Neural progenitor cell (in vitro differentiated cells): Measurements from ENCODE around the gene FAM89B. TPM values are rescaled to one million over a fixed set of nuclear protein-coding genes. Genes with fewer than 3 reads are reported as not detected.

Source experiments
- DNase-seq: peaks from one replicate; pipeline ENCODE4 v3.0.0-alpha.2; 2016; ENCODE audit warnings: low spot score
- H2AFZ ChIP-seq: fragments of 200-600 bp; sonication (generic); replicated peaks from 2 replicates; pipeline ENCODE4 v1.6.1; 2016; ENCODE audit warnings: antibody characterized with exemption
- H3F3A ChIP-seq: fragments of 200-600 bp; sonication (generic); 2 replicates; pipeline ENCODE4 v1.6.1; 2016; ENCODE audit warnings: antibody characterized with exemption, low read depth
- H3K27ac ChIP-seq: fragments of 200-600 bp; sonication (generic); 2 replicates; pipeline ENCODE4 v1.5.1; 2016; ENCODE audit warnings: mild to moderate bottlenecking
- H3K27me3 ChIP-seq: fragments of 200-600 bp; sonication (generic); 2 replicates; pipeline ENCODE4 v1.6.1; 2016; ENCODE audit warnings: mild to moderate bottlenecking, moderate library complexity
- H3K36me3 ChIP-seq: fragments of 200-600 bp; sonication (generic); 2 replicates; pipeline ENCODE4 v1.5.1; 2016
- H3K4me1 ChIP-seq: fragments of 200-600 bp; sonication (generic); 2 replicates; pipeline ENCODE4 v1.6.1; 2016; ENCODE audit warnings: mixed run types
- H3K4me2 ChIP-seq: fragments of 200-600 bp; sonication (generic); 2 replicates; pipeline ENCODE4 v1.6.1; 2016
- H3K4me3 ChIP-seq: fragments of 200-600 bp; sonication (generic); 2 replicates; pipeline ENCODE4 v1.5.1; 2016
- H3K79me2 ChIP-seq: fragments of 200-600 bp; sonication (generic); 2 replicates; pipeline ENCODE4 v1.6.1; 2016; ENCODE audit warnings: low read depth
- H3K9ac ChIP-seq: fragments of 200-600 bp; sonication (generic); 2 replicates; pipeline ENCODE4 v1.6.1; 2016
- H3K9me3 ChIP-seq: fragments of 200-600 bp; sonication (generic); 2 replicates; pipeline ENCODE4 v1.5.1; 2016; ENCODE audit warnings: low read depth
- H4K20me1 ChIP-seq: fragments of 200-600 bp; sonication (generic); 2 replicates; pipeline ENCODE4 v1.6.1; 2016; ENCODE audit warnings: low read depth
- H3K27ac Mint-ChIP-seq: 3 replicates; pipeline ENCODE4 v1.8.0; 2021; ENCODE audit warnings: mixed read lengths
- H3K27me3 Mint-ChIP-seq: 2 replicates; pipeline ENCODE4 v1.8.0; 2022; ENCODE audit warnings: low read depth, mild to moderate bottlenecking, inconsistent platforms, moderate library complexity, mixed read lengths; ENCODE audit not compliant: insufficient read depth
- H3K36me3 Mint-ChIP-seq: 3 replicates; pipeline ENCODE4 v1.8.0; 2021; ENCODE audit warnings: mixed read lengths
- H3K4me1 Mint-ChIP-seq: 3 replicates; pipeline ENCODE4 v1.8.0; 2021; ENCODE audit warnings: mixed read lengths
- H3K4me3 Mint-ChIP-seq: 3 replicates; pipeline ENCODE4 v1.8.0; 2021; ENCODE audit warnings: mild to moderate bottlenecking, moderate library complexity, mixed read lengths
- H3K9me3 Mint-ChIP-seq: 3 replicates; pipeline ENCODE4 v1.8.0; 2020; ENCODE audit warnings: mixed read lengths
- EZH2 ChIP-seq: fragments of 200-600 bp; sonication (generic); IDR thresholded peaks from 2 replicates; pipeline ENCODE4 v1.6.1; 2017; ENCODE audit warnings: antibody characterized with exemption, mild to moderate bottlenecking, moderate library complexity
- EZH2phosphoT487 ChIP-seq: fragments of 200-600 bp; sonication (generic); IDR thresholded peaks from 2 replicates; pipeline ENCODE4 v1.6.1; 2017; ENCODE audit warnings: antibody characterized with exemption
- total RNA-seq: library from RNA; depleted of rRNA; stranded (reverse); fragments of >200 nt; gene quantifications from 2 replicates; pipeline ENCODE4 v1.2.3, GENCODE V29; 2015; ENCODE audit warnings: low replicate concordance
- TF ChIP-seq, protein P1 (sequence below): fragments of 200-600 bp; sonication (generic); IDR thresholded peaks from 2 replicates; pipeline ENCODE4 v1.5.1; 2017; ENCODE audit warnings: antibody characterized with exemption, mild to moderate bottlenecking

Gene FAM89B
- total RNA-seq, 1 donor from 2014 or later, result 11.7 TPM

DNA sequence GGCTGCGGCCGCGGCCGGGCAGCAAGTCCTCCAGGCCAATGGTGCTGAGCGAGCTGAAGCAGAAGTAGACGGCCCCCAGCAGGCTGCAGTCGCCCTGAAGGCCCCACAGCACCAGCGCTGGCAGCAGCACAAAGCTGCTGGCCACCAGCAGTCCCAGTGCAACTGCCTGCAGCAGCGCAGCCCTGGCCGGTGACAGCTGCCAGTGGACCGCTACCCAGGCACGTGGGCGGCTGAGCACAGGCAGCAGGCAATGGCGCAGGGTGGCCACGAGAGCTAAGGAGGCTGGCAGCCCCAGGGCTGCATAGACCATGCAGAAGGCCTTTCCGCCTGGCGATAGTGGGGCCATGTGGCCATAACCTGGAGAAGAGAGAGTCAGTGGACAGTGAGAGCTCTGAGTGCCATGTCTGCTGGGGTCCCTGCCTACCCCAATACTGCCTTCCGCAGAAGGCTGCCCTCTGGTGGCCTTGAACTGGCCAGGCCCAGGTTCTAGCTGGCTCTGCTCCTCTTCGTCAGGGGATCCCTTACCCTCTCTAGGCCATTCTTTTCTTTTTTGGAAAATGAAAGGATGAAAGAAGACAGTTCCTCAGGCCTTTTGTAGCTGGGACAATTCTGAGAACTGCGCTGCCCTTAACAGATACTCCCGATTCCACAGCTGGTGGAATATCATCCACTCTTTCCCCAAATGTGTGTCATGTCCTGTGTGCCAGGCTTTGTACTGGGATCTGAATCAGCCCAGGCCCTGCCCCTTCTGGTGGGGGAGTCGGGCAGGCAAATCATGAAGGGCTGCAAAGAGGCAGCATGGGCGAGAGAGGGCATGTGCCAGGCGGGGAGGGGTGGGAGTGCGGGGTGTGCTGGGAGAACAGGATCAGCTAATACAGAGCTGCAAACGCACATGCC, 21.4 kb downstream of the FAM89B start:
- Histone ChIP-seq H3F3A (peaks cover 37% of the 10 kb centered on the region), H3K27me3 (peaks cover 48% of the 10 kb centered on the region), H2AFZ (no peak overlapping the region), H3K4me1 (peaks cover 14% of the 10 kb centered on the region), H3K79me2 (no peaks in the 10 kb centered on the region), H3K27ac (no peak overlapping the region), H3K36me3 (no peaks in the 10 kb centered on the region), H3K4me3 (no peak overlapping the region), H3K9ac (no peak overlapping the region), H3K4me2 (no peak overlapping the region), H3K9me3 (no peaks in the 10 kb centered on the region), H4K20me1 (no peaks in the 10 kb centered on the region)
- H3K4me3 Mint-ChIP-seq, result no peak overlapping the region
- H3K36me3 Mint-ChIP-seq, result peaks cover 5% of the 10 kb centered on the region
- peaks cover 11% of the 10 kb centered on the region for H3K4me1 Mint-ChIP-seq
- DNase-seq, result peak; percentile 73
- H3K27ac Mint-ChIP-seq, result no peak overlapping the region
- no peaks in the 10 kb centered on the region for H3K9me3 Mint-ChIP-seq
- TF ChIP-seq EZH2phosphoT487, result no peak
- TF ChIP-seq, protein P1, sequence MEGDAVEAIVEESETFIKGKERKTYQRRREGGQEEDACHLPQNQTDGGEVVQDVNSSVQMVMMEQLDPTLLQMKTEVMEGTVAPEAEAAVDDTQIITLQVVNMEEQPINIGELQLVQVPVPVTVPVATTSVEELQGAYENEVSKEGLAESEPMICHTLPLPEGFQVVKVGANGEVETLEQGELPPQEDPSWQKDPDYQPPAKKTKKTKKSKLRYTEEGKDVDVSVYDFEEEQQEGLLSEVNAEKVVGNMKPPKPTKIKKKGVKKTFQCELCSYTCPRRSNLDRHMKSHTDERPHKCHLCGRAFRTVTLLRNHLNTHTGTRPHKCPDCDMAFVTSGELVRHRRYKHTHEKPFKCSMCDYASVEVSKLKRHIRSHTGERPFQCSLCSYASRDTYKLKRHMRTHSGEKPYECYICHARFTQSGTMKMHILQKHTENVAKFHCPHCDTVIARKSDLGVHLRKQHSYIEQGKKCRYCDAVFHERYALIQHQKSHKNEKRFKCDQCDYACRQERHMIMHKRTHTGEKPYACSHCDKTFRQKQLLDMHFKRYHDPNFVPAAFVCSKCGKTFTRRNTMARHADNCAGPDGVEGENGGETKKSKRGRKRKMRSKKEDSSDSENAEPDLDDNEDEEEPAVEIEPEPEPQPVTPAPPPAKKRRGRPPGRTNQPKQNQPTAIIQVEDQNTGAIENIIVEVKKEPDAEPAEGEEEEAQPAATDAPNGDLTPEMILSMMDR, result peak; percentile 70
- H3K27me3 Mint-ChIP-seq, result peaks cover 27% of the 10 kb centered on the region

DNA sequence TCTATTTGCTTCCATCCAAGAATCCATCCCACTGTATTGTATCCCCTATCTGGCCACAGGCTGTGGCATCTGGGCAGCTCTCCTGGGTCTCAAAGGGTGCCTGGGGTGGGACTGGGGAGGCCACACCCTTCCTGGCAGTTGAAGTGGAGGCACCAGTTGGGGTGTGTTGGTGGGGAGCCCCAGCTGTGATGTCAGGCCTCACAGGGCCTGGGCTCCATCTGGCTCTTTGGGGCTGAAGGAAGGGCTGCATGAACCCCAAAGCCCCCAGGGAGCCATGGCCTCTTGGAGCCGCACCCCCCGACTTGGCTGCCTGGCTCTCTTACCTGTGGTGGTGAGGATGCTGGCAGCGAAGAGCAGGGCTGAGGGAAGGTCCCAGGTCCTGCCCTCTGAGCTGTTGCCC, 22.8 kb downstream of the FAM89B start:
- no peak for DNase-seq
- Mint-ChIP-seq H3K4me1 (peaks cover 7% of the 10 kb centered on the region), H3K9me3 (no peaks in the 10 kb centered on the region), H3K27ac (no peak overlapping the region), H3K36me3 (peaks cover 9% of the 10 kb centered on the region), H3K4me3 (no peak overlapping the region), H3K27me3 (peaks cover 27% of the 10 kb centered on the region)
- Histone ChIP-seq H3K4me1 (peaks cover 14% of the 10 kb centered on the region), H3K79me2 (no peaks in the 10 kb centered on the region), H3K27ac (no peak overlapping the region), H3K9ac (no peak overlapping the region), H3K4me2 (no peak overlapping the region), H3K4me3 (no peak overlapping the region), H3K9me3 (no peaks in the 10 kb centered on the region), H2AFZ (no peak overlapping the region), H3K27me3 (peaks cover 43% of the 10 kb centered on the region), H3K36me3 (no peaks in the 10 kb centered on the region), H3F3A (peaks cover 34% of the 10 kb centered on the region), H4K20me1 (no peaks in the 10 kb centered on the region)
- TF ChIP-seq, protein P1, result no peak
- TF ChIP-seq EZH2phosphoT487 (no peak), EZH2 (no peak)

DNA sequence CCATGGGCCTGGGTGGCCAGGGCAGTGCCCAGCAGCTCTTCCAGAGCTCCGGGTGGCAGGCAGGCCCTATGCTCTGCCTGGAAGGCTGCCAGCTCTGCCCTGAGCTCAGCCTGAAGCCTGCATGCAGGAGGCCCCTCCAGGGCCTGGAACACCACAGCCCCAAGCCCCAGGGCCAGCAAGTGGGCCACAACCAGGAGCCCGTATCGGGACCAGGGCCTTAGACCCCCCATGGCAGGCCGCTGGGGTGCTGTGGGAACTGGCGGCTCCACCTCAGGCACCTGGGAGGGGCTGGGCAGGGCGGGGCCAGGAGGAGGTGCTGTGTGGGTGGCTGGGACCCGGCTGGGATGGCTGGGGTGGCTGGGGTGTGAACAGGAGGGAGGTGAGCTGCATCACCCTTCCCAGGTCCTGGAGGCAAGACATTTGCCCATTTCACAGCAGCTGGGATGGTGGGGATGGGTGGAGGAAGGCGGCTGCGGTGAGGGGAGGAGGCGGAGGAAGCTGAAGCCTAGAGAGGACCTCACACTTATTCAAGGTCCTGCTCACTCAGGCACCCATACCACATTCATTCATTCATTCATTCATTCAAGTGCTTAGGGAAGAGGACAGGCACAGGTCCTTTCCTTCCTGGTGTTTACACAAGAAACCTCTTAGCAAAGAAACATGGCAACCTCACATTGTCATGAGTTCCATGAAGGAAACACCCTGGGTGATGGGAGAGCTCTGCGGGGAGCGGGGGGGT, 23.4 kb downstream of the FAM89B start, which contains the start of gene KCNK7:
Gene KCNK7, minus strand, starts transcription at position 258 of the 739 bp plus-strand sequence. Its CDS starts 28 bp downstream, at position 230.
- Mint-ChIP-seq H3K4me1 (peaks cover 3% of the 10 kb centered on the region), H3K27me3 (peaks cover 27% of the 10 kb centered on the region), H3K27ac (peak within 1 kb of the TSS; percentile 65), H3K9me3 (no peaks in the 10 kb centered on the region), H3K4me3 (no peak within 1 kb of the TSS), H3K36me3 (peaks cover 7% of the 10 kb centered on the region)
- Histone ChIP-seq H3K4me3 (no peak within 1 kb of the TSS), H2AFZ (no peak within 1 kb of the TSS), H3K9ac (no peak within 1 kb of the TSS), H3K27ac (no peak within 1 kb of the TSS), H3K4me2 (no peak within 1 kb of the TSS), H3K27me3 (peaks cover 37% of the 10 kb centered on the region), H3K79me2 (no peaks in the 10 kb centered on the region), H3K4me1 (peaks cover 14% of the 10 kb centered on the region), H4K20me1 (no peaks in the 10 kb centered on the region), H3F3A (peaks cover 29% of the 10 kb centered on the region), H3K36me3 (no peaks in the 10 kb centered on the region), H3K9me3 (no peaks in the 10 kb centered on the region)
- TF ChIP-seq, protein P1, result no peak
- TF ChIP-seq EZH2 (no peak), EZH2phosphoT487 (no peak)
- DNase-seq, result no peak
